Activated gamma-delta T cell treated with anti-CD3 and anti-CD28 coated beads, Interleukin-2, amount 50 U/mL, for 16 hours (primary cell): ENCODE results near the gene SNW1.
A peak's percentile ranks its signal among the peaks of the same experiment; 100 is the strongest.
"Not testable (repeated sequence)": the region's sequence is repeated elsewhere in the genome, so short reads cannot be mapped to it uniquely, and the experiment has no call there.

Source experiments
- DNase-seq: peaks from one replicate; pipeline ENCODE4 v3.0.0-alpha.2; 2020; ENCODE audit warnings: low read depth

SNW1 gene

GRCh38 chr14:77747425-77747824, 13.5 kb downstream of the SNW1 start:
- not testable (repeated sequence) for DNase-seq

GRCh38 chr14:77746064-77746702, 14.8 kb downstream of the SNW1 start:
- no peak for DNase-seq

GRCh38 chr14:77741438-77741837, 19.5 kb downstream of the SNW1 start:
- no peak for DNase-seq

GRCh38 chr14:77738559-77739250, 22.3 kb downstream of the SNW1 start:
- no peak for DNase-seq

GRCh38 chr14:77730976-77731497, 29.9 kb downstream of the SNW1 start:
- no peak for DNase-seq

- no peak for DNase-seq
Observed at GRCh38 chr14:77722301-77722700, 38.7 kb downstream of the SNW1 start.

GRCh38 chr14:77721437-77721836, 39.5 kb downstream of the SNW1 start:
- no peak for DNase-seq

- no peak for DNase-seq
Observed at GRCh38 chr14:77717608-77718305, 43.2 kb downstream of the SNW1 start.

- DNase-seq = no peak
Observed at GRCh38 chr14:77714926-77715325, 46.0 kb downstream of the SNW1 start.

- DNase-seq = no peak
Observed at GRCh38 chr14:77710364-77710763, 50.6 kb downstream of the SNW1 start.

- DNase-seq = no peak
Observed at GRCh38 chr14:77709412-77709811, 51.5 kb downstream of the SNW1 start.

GRCh38 chr14:77708749-77709148, 52.2 kb downstream of the SNW1 start:
- no peak for DNase-seq

- DNase-seq = peak; percentile 82
Observed at GRCh38 chr14:77707724-77708408, 53.1 kb downstream of the SNW1 start, which contains the start of the genes ALKBH1 and SLIRP. Gene ALKBH1, minus strand, starts transcription at chr14:77708023. Its CDS starts 19 bp downstream, at chr14:77708004. Gene SLIRP, plus strand, starts transcription at chr14:77708103. Its CDS starts 9 bp downstream, at chr14:77708112.

- DNase-seq = no peak
Observed at GRCh38 chr14:77707355-77707723, 53.6 kb downstream of the SNW1 start.

- DNase-seq = no peak
Observed at GRCh38 chr14:77691259-77691658, 69.7 kb downstream of the SNW1 start.

GRCh38 chr14:77682158-77682553, 78.8 kb downstream of the SNW1 start:
- DNase-seq = no peak

- DNase-seq = no peak
Observed at GRCh38 chr14:77681196-77682157, 79.5 kb downstream of the SNW1 start.

- DNase-seq = no peak
Observed at GRCh38 chr14:77674931-77675330, 86.0 kb downstream of the SNW1 start.

- no peak for DNase-seq
Observed at GRCh38 chr14:77673193-77673592, 87.8 kb downstream of the SNW1 start.
